Gastroesophageal sphincter (tissue), 4 donors: ENCODE measurements around the gene CDH23. TPM values are rescaled to one million over a fixed set of nuclear protein-coding genes. Genes with fewer than 3 reads are reported as not detected.

Experiments used
- ATAC-seq: fragments of 150-250 bp; one replicate; pipeline ENCODE4 v1.9.1; 2016; ENCODE audit warnings: mild to moderate bottlenecking, moderate library complexity
- H3K27ac ChIP-seq, 4 donors: fragments of 200-600 bp; sonication (generic) in 3 of 4; 1 replicate in 3 of 4; 2 replicates in 1 of 4; pipeline ENCODE4 v1.5.1; 2016 to 2019
- H3K27me3 ChIP-seq: fragments of 200-600 bp; sonication (generic); one replicate; pipeline ENCODE4 v1.5.1; 2019
- H3K36me3 ChIP-seq, 2 donors: fragments of 200-600 bp; sonication (generic); one replicate each; pipeline ENCODE4 v1.5.1; 2019; ENCODE audit warnings: control low read depth in 1 of 2
- H3K4me1 ChIP-seq, 3 donors: fragments of 200-600 bp; sonication (generic); 1 replicate in 2 of 3; 2 replicates in 1 of 3; pipeline ENCODE4 v1.5.1; 2016 to 2019; ENCODE audit warnings: control low read depth in 2 of 3
- H3K4me3 ChIP-seq, 2 donors: fragments of 200-600 bp; sonication (generic); one replicate each; pipeline ENCODE4 v1.5.1; 2019; ENCODE audit warnings: mild to moderate bottlenecking in 1 of 2, moderate library complexity in 1 of 2
- H3K9me3 ChIP-seq, 3 donors: fragments of 200-600 bp; sonication (generic); one replicate each; pipeline ENCODE4 v1.5.1; 2017 to 2019; ENCODE audit warnings: control low read depth in 2 of 3
- EP300 ChIP-seq: sonication (generic); formaldehyde crosslinking; IDR thresholded peaks from one replicate; pipeline ENCODE4 v1.6.1; 2017; ENCODE audit warnings: antibody characterized with exemption, mild to moderate bottlenecking
- POLR2A ChIP-seq, 2 donors: fragments of 450-650 bp; IDR thresholded peaks; one replicate each; pipeline ENCODE4 v1.6.1; 2017; ENCODE audit warnings: antibody characterized with exemption in 2 of 2, mild to moderate bottlenecking in 2 of 2, moderate library complexity in 1 of 2
- POLR2AphosphoS5 ChIP-seq: sonication (generic); formaldehyde crosslinking; IDR thresholded peaks from one replicate; pipeline ENCODE4 v1.6.1; 2017; ENCODE audit warnings: antibody characterized with exemption
- WGBS, 2 donors: methylation state at CpG; one replicate each; pipeline ENCODE4 v1.1.5; 2018; ENCODE audit warnings: low coverage in 1 of 2; 5-methylcytosine and 5-hydroxymethylcytosine counted together
- total RNA-seq, 4 donors: library from RNA; depleted of rRNA; stranded (reverse); fragments of >200 nt; gene quantifications; one replicate each; pipeline ENCODE4 v1.1.0, GENCODE V29; 2016
- TF ChIP-seq, protein P1 (sequence below), 4 experiments: fragments of 200-600 bp in 2 of 4; fragments of 450-650 bp in 2 of 4; sonication (generic) in 1 of 4; IDR thresholded peaks; one replicate each; pipeline ENCODE4 v1.5.1; 2017 to 2019; ENCODE audit warnings: antibody characterized with exemption in 4 of 4, mild to moderate bottlenecking in 2 of 4, moderate library complexity in 2 of 4

The CDH23 gene
- total RNA-seq, 4 donors from 2014 or later = 5.1 to 33.5 (median 16.2) TPM

DNA sequence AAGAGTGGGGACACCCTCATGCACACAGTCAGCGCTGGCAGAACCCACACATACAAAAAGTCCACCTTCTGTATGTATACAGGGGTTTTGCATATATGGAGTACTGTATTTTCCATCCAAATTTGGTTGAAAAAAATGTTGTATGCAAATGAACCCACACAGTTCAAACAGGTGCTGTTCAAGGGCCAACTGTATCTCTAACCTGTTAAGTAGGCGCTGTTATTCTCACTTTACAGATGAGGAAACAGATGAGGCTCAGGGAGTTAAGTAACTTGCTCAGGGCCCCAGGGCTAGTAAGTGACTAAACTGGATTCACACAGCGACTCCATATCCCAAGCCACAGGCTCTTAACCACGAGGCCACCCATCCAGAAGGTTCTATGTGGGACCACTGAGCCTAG is 252.9 kb downstream of the CDH23 start:
- no peak for TF ChIP-seq POLR2AphosphoS5
- no peak for TF ChIP-seq POLR2A (IDR thresholded peaks at IDR 0.05)
- TF ChIP-seq, protein P1, sequence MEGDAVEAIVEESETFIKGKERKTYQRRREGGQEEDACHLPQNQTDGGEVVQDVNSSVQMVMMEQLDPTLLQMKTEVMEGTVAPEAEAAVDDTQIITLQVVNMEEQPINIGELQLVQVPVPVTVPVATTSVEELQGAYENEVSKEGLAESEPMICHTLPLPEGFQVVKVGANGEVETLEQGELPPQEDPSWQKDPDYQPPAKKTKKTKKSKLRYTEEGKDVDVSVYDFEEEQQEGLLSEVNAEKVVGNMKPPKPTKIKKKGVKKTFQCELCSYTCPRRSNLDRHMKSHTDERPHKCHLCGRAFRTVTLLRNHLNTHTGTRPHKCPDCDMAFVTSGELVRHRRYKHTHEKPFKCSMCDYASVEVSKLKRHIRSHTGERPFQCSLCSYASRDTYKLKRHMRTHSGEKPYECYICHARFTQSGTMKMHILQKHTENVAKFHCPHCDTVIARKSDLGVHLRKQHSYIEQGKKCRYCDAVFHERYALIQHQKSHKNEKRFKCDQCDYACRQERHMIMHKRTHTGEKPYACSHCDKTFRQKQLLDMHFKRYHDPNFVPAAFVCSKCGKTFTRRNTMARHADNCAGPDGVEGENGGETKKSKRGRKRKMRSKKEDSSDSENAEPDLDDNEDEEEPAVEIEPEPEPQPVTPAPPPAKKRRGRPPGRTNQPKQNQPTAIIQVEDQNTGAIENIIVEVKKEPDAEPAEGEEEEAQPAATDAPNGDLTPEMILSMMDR (IDR thresholded peaks at IDR 0.05) = no peak
- TF ChIP-seq EP300 = no peak
- no peak for ATAC-seq
- Histone ChIP-seq H3K4me3 (no peak overlapping the region), H3K27ac (no peak overlapping the region), H3K4me1 (peaks cover 0 to 19% (median 0%) of the 10 kb centered on the region in 3 donors), H3K9me3 (no peaks in the 10 kb centered on the region), H3K36me3 (no peaks in the 10 kb centered on the region), H3K27me3 (no peaks in the 10 kb centered on the region)
- WGBS, 2 donors = 100% methylated on average over 1 to 2 of the region's 4 CpGs

DNA sequence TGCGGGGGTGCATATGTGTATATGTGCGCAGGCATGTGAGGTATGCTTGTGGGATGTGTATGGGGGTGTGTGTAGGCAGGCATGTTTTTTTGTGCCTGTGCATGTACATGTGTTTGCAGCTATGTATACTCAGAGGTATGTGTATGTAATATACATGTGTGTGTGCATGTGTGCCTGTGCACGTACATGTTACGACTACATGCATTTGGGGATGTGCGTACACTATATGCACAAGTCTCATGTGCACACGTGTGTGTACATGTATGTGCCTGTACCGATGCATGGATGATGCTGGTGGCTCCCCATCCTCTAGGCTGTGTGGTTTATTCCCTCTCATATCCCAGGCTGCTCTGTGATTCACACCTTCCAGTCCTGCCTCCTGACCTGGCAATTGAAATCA is 253.7 kb downstream of the CDH23 start:
- Histone ChIP-seq H3K4me1 (peaks cover 0 to 19% (median 0%) of the 10 kb centered on the region in 3 donors), H3K27ac (no peak overlapping the region), H3K36me3 (no peaks in the 10 kb centered on the region), H3K27me3 (no peaks in the 10 kb centered on the region), H3K4me3 (no peak overlapping the region), H3K9me3 (no peaks in the 10 kb centered on the region)
- no peak for ATAC-seq
- TF ChIP-seq POLR2AphosphoS5 (no peak), EP300 (no peak), POLR2A (IDR thresholded peaks at IDR 0.05) (no peak)
- TF ChIP-seq, protein P1 (IDR thresholded peaks at IDR 0.05) = no peak
- 83 to 100% methylated on average over 2 to 4 of the region's 7 CpGs for WGBS, 2 donors

DNA sequence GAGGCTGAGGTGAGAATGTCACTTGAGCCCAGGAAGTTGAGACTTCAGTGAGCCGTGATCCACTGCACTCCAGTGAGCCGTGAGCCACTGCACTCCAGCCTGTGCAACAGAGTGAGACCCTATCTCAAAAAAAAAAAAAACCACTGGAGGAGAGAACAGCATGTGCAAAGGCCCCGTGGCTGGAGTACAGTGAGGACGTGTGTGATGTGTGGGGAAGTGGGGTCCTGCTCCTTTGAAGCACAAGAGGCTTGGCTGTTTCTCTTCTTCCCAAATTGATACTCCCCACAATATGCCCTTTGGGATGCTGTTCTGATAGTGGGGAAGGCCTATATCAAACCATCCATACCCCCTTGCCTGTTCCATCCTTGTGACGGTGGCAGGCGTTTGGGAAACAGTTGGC is 254.7 kb downstream of the CDH23 start:
- Histone ChIP-seq H3K36me3 (no peaks in the 10 kb centered on the region), H3K4me3 (no peak overlapping the region), H3K27me3 (no peaks in the 10 kb centered on the region), H3K9me3 (no peaks in the 10 kb centered on the region), H3K27ac (no peak overlapping the region), H3K4me1 (peaks cover 0 to 19% (median 0%) of the 10 kb centered on the region in 3 donors)
- no peak for ATAC-seq
- no peak for TF ChIP-seq POLR2AphosphoS5
- TF ChIP-seq, protein P1 (IDR thresholded peaks at IDR 0.05) = no peak
- no peak for TF ChIP-seq EP300
- TF ChIP-seq POLR2A (IDR thresholded peaks at IDR 0.05) = no peak
- 83 to 93% methylated on average over 2 to 4 of the region's 6 CpGs for WGBS, 2 donors

DNA sequence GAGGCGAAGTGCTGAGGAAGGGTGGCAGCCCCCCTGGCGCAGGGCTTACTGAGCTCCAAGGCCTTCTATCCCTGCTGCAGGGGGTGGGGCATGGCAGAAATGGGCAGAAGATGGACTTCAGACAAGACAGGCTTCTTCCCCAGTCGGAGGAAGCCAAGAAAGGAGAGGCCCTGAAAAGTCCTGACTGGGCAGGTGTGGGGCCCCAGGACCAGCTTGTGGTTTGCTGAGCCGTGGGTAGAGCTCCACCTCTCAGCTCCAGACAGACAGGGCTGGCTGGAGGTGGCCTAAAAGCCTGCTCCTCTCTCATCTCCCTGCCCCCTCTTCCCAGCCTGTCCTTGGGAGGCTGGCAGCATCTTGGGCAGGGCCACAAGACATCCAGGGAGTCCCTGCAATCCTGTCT is 255.2 kb downstream of the CDH23 start:
- Histone ChIP-seq H3K9me3 (no peaks in the 10 kb centered on the region), H3K4me1 (peaks cover 0 to 17% (median 0%) of the 10 kb centered on the region in 3 donors), H3K27ac (no peak overlapping the region), H3K36me3 (no peaks in the 10 kb centered on the region), H3K4me3 (no peak overlapping the region), H3K27me3 (no peaks in the 10 kb centered on the region)
- no peak for TF ChIP-seq POLR2A (IDR thresholded peaks at IDR 0.05)
- no peak for TF ChIP-seq EP300
- TF ChIP-seq, protein P1 (IDR thresholded peaks at IDR 0.05) = no peak
- no peak for TF ChIP-seq POLR2AphosphoS5
- 90% methylated on average over 2 of the region's 4 CpGs; no CpG with 5 or more reads in 1 of the 2 donors for WGBS, 2 donors
- no peak for ATAC-seq

DNA sequence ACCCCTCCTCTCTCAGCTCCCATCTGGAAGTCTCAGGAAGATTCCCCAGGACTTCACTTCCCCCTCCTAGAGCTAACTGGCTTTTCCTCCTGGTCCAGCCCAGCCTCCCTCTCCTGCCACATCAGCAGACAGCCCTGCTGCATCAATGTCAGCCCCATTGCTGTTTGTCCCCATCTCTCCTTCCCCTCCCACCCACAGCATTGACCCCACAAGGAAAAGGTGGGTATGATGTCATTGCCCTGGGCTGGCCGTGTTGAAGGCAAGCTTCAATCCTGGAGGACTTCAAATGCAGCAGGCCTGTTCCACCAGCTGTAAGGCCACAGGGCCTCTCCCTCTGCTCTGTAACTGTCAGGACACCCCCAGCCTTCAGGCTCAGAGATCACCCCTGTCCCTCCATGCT is 256.3 kb downstream of the CDH23 start:
- no CpG with 5 or more reads among the region's 1 CpG for WGBS, 2 donors
- no peak for ATAC-seq
- H3K27ac ChIP-seq = no peak overlapping the region

More for the DNA sequence above, 256.3 kb downstream of the CDH23 start:
- no peak for TF ChIP-seq POLR2A (IDR thresholded peaks at IDR 0.05)
- TF ChIP-seq, protein P1 (IDR thresholded peaks at IDR 0.05) = no peak
- no peak for TF ChIP-seq POLR2AphosphoS5
- no peak for TF ChIP-seq EP300
- no peaks in the 10 kb centered on the region for H3K36me3 ChIP-seq
- H3K4me3 ChIP-seq = no peak overlapping the region
- H3K27me3 ChIP-seq = no peaks in the 10 kb centered on the region
- no peaks in the 10 kb centered on the region for H3K9me3 ChIP-seq
- H3K4me1 ChIP-seq = peaks cover 0 to 6% (median 0%) of the 10 kb centered on the region in 3 donors
